ENCODE results near the gene GPATCH2.
"Not testable (repeated sequence)": the region's sequence is repeated elsewhere in the genome, so short reads cannot be mapped to it uniquely, and the experiment has no call there.

GPATCH2 gene

GRCh38 chr1:217524787-217525520 is 105.9 kb downstream of the GPATCH2 start:
- DNase-seq, result peak; percentile 43

GRCh38 chr1:217523921-217524320 is 107.0 kb downstream of the GPATCH2 start:
- not testable (repeated sequence) for DNase-seq

- no peak for DNase-seq
Observed at GRCh38 chr1:217522277-217522676, 108.6 kb downstream of the GPATCH2 start.

GRCh38 chr1:217521317-217521716 is 109.6 kb downstream of the GPATCH2 start:
- DNase-seq, result no peak

DNA sequence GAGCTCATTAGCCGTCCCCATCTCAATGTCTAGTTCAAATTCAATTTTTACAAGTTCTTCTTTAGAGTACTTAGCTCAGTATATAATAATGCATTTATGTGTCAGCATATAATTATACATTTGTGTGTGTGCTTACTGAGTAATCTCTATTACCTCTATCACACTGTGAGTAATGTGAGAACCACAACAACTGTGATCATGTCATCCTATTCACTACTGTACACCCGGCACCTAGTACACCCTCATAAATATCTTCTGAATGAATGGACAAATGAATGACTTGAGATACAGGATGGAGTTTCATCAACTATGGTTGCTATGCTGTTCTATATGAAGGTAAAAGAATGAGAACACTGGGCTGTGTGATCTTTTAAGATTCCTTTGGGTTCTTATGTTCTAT is 124.0 kb downstream of the GPATCH2 start:
- DNase-seq, result peak; percentile 39

DNA sequence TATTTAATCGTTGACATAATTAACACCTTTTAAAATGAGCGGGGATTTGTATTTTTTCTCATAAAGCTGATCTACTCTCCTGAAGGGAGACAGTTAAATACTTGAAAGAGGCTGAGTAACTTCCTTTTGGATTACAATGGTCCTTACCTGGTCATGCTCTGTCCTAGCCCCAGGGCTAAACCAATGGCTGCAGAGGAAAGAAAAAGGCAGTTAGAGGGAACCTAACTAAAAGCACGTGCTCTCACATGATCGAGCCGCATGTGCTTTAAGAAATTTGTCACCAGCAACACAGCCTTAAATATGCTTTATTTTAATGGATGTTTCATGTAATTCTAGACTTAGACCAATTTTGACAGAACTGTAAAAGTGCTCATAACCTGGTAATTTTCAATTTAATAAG is 132.7 kb downstream of the GPATCH2 start:
- DNase-seq, result no peak

GRCh38 chr1:217495249-217495648 is 135.6 kb downstream of the GPATCH2 start:
- DNase-seq, result no peak

DNA sequence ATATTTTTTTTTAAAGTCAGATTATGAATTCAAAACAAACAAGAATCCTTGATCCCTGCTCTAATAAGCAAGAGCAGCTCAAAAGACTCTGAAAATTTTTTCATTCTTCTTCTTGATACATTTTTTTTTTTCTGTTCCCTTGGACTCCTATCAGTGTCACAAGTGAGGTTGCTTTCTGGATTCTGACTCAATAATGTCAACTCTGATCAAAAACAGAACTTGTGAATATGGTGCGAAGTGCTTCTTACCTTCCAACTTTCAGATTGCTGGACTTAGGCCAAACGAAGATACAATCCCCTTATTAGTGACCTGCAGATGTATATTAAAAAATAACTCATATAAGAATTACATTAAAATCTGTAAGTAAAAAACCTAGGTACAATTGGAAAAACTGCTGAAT is 136.1 kb downstream of the GPATCH2 start:
- DNase-seq, result no peak

DNA sequence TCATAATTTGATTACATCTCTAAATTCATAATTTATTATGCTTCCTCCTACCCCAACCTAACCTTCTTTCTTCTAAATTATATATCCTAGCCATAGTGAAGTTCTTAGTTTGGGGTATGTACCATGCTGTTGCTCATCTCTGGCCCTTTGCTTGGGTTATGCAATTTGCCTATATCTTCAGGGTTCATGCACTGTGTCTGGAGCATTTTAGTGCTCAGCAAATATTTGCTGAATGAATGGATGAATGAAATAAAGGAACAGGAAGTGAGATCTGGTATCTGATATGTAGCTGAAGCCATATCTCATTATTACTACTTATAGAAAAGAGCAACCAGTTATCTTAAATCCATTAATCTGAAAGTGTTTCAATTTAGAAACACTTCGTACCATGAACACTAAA is 137.6 kb downstream of the GPATCH2 start:
- peak; percentile 39 for DNase-seq

DNA sequence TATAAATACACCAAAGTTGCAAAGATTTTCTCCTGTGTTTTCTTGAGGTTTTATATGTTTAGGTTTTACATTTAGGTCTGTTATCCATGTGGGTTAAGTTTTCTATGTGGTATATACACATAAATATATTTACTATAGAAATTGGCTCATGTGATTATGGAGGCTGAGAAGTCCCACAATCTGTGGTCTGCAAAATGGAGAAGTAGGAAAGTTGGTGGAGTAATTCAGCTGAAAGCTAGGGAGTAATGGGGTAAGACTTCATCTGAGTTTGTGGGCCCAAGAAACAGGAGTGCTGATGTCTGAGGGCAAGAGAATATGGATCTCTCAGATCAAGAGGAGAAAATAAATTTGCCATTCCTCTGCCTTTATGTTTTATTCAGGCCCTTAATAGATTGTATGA is 146.0 kb downstream of the GPATCH2 start:
- no peak for DNase-seq

GRCh38 chr1:217482356-217483102 is 148.4 kb downstream of the GPATCH2 start:
- peak; percentile 79 for DNase-seq

DNA sequence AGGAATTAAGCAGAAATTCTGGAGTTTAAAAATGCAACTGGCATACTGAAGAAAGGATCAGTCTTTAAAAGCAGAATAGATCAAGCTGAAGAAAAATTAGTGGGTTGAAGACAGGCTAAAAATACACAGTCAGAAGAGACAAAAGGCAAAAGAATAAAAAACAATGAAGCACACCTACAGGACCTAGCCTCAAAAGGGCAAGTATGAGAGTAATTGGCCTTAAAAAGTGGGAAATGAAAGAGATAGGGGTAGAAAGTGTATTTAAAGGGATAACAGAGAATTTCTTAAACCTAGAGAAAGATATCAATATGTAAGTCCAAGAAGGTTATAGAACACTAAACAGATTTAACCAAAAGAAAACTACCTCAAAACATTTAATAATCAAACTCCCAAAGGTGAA is 152.4 kb downstream of the GPATCH2 start:
- no peak for DNase-seq

GRCh38 chr1:217472915-217473314 is 158.0 kb downstream of the GPATCH2 start:
- DNase-seq, result no peak

DNA sequence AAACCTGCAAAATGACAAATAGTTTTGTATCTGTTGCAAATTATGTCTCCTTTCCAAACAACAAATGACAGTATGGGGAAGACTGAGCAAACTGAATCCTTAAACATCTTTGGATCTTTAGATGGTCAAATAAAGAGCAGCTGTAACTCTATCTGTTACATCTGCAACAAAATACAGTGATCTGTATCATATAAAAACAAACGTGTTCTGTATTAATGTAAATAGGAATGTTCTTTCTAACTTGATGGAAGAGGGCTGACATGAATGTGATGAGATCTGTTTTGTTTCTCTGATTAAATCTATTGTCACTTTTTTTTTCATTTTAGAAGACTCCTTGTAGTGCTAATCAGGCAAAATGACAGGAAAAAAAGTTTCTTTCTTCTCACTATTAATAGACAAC is 159.5 kb downstream of the GPATCH2 start:
- DNase-seq, result no peak

DNA sequence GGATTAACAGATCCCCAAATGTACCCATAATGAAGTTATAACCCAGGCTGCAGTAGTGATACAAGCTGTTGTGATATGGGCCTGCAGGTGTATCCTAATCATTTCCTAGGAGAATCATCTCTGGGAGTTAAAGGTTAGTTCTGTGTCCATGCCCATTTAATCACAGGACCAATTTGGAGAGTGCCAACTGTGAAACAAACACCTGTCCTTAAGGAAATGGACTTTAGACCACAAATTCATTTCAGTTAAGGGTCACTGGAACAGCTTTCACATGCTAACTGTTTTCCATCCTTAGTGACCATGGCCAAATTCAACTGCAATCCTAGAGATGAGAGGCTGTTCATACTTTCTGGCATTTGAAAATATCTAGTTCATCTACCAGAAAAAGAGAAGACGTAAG is 160.9 kb downstream of the GPATCH2 start:
- DNase-seq, result no peak

DNA sequence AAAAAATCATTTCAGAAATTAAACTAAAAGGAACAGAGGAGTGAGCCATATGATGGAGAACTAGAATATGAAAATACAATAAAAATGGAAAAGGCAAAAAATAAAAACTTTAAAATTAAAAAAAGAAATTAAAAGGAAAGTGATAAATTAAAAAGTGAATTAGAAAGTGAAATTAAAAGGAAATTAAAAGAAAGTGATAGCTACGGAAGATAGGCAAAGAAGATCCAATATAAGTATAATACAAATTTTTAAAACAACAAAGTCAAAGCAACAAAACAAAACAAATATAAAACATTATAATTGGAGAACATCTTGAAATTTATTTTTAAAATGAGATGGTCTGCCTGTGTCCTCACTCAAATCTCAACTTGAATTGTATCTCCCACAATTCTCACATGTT is 165.8 kb downstream of the GPATCH2 start:
- DNase-seq, result no peak

GRCh38 chr1:217462666-217463065 is 168.2 kb downstream of the GPATCH2 start:
- no peak for DNase-seq

- no peak for DNase-seq
Observed at GRCh38 chr1:217462159-217462558, 168.7 kb downstream of the GPATCH2 start.

GRCh38 chr1:217457016-217457415 is 173.9 kb downstream of the GPATCH2 start:
- no peak for DNase-seq

DNA sequence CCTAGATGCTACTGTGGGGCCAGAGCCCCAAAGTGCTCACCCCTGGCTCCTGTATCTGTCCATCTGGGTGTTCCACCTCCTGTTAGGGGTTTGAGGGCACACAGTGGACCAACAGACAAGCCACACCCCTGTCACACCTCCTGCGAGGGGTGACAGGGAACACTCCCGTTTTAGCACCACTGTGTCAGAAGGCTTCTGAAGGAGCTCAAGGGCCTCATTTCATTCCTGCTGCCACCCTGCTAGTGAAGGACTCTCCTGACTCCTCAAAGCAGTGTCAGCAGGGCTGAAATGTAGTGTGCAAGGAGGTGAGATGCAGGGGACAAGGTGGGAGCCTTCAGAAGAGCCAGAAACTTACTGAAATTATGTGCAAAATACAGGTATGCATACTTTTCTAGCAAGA is 174.6 kb downstream of the GPATCH2 start:
- no peak for DNase-seq

GRCh38 chr1:217453816-217454215 is 177.1 kb downstream of the GPATCH2 start:
- no peak for DNase-seq

DNA sequence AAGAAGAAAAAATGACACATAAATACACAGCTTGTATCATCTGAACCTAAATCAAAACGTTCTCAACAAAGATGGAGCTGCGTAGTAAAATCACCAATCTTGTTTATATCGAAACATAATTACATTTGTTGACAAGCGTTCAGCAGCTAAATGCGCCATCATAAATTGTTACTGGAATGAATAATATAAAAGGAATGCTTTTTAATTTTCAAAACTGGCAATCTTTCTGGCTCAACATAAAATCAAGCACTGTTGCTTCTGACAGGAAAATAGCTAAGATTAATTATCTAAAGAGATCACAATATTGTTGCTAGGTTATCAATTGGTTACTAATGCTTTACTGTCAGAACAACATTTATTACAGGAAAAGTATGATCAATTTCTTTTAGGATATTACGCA is 181.5 kb downstream of the GPATCH2 start:
- no peak for DNase-seq

DNA sequence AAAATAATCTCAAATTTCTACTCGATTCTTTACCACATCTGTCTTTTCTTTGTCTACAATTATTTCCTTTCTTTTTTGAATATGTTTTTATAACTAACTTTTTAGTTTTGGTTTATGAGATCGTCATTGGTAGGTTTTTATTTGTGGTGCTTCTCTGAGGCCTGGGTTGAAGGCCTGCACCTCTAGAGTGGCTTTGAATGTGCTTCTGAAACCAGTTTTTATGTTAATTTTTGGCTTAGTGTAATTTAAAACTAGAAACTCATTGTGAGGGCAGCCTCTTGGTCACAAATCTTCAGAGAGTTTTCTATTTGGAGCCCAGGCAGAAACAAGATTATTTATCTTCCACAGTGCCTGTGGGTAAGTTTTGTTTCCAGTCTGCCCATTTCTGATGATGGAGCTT is 187.0 kb downstream of the GPATCH2 start:
- DNase-seq, result no peak

GRCh38 chr1:217437376-217437775 is 193.5 kb downstream of the GPATCH2 start:
- no peak for DNase-seq

GRCh38 chr1:217435204-217435603 is 195.7 kb downstream of the GPATCH2 start:
- DNase-seq, result no peak

Measured in fibroblast of skin of right biceps (primary cell).